Endothelial cell of umbilical vein (primary cell): ENCODE data around the gene YY2. TPM values are rescaled to one million over a fixed set of nuclear protein-coding genes. Genes with fewer than 3 reads are reported as not detected.

Experiments
- BruUV-seq: library from RNA; stranded (reverse); fragments of 400-500 nt; replicated peaks from 2 replicates; lab custom pipeline; 2021; lab: Mats Ljungman, UMichigan
- CTCF ChIA-PET: fragments of 300-600, 350-600 bp; sonication (Branson Sonifier 250); formaldehyde crosslinking; loops from one replicate; lab custom pipeline; 2021; ENCODE audit warnings: antibody characterized with exemption, inconsistent platforms; lab: Charles Lee
- POLR2A ChIA-PET: fragments of 300-600, 350-600 bp; sonication (Branson Sonifier 250); formaldehyde crosslinking; loops from one replicate; lab custom pipeline; 2021; ENCODE audit warnings: antibody characterized with exemption, inconsistent platforms; lab: Charles Lee
- DNase-seq: peaks from one replicate; pipeline ENCODE4 v3.0.0-alpha.2; 2011; ENCODE audit warnings: low read depth, low spot score
- FAIRE-seq: peaks from 2 replicates; lab custom pipeline; 2011; peaks lifted over from hg19 to GRCh38; lab: Jason Lieb, UNC
- H2AFZ ChIP-seq: 2 replicates; pipeline ENCODE4 v1.6.0; 2012; ENCODE audit warnings: low read depth, low read length, control low read depth, inconsistent platforms
- H3K27ac ChIP-seq: 2 replicates; pipeline ENCODE4 v1.5.1; 2011; ENCODE audit warnings: low read depth, mild to moderate bottlenecking, control low read depth, low read length, moderate library complexity; ENCODE audit not compliant: insufficient read depth
- H3K27me3 ChIP-seq, 2 experiments: 2 replicates each; pipeline versions ENCODE4 v1.6.0 to v1.6.1; 2011; ENCODE audit warnings: low read length in 2 of 2, mixed read lengths in 1 of 2; ENCODE audit not compliant: control insufficient read depth in 2 of 2, insufficient read depth in 2 of 2
- H3K36me3 ChIP-seq, 2 experiments: 2 replicates in 1 of 2; 3 replicates in 1 of 2; pipeline ENCODE4 v1.5.1; 2011; ENCODE audit warnings: low read length in 2 of 2, mild to moderate bottlenecking in 1 of 2, moderate library complexity in 1 of 2; ENCODE audit not compliant: control insufficient read depth in 2 of 2, insufficient read depth in 2 of 2; ENCODE audit errors: extremely low read depth in 1 of 2
- H3K4me1 ChIP-seq: 3 replicates; pipeline ENCODE4 v1.5.1; 2011; ENCODE audit warnings: mild to moderate bottlenecking, low read length; ENCODE audit not compliant: control insufficient read depth, insufficient read depth; ENCODE audit errors: extremely low read depth
- H3K4me2 ChIP-seq: 2 replicates; pipeline ENCODE4 v1.6.1; 2011; ENCODE audit warnings: low read length, control low read depth, mixed read lengths; ENCODE audit not compliant: insufficient read depth
- H3K4me3 ChIP-seq, 3 experiments: fragments of 200-600 bp in 1 of 3; sonication (generic), shearing (Covaris generic) in 1 of 3; replicated peaks in 1 of 3; 2 replicates each; pipeline ENCODE4 v1.5.1; 2011 to 2016; ENCODE audit warnings: control low read depth in 3 of 3, low read length in 3 of 3, mild to moderate bottlenecking in 2 of 3, inconsistent platforms in 1 of 3, low read depth in 1 of 3, moderate library complexity in 1 of 3; ENCODE audit not compliant: insufficient read depth in 1 of 3
- H3K79me2 ChIP-seq: 2 replicates; pipeline ENCODE4 v1.6.0; 2012; ENCODE audit warnings: low read length, inconsistent platforms; ENCODE audit not compliant: control insufficient read depth, insufficient read depth
- H3K9ac ChIP-seq: replicated peaks from 2 replicates; pipeline ENCODE3; 2011; ENCODE audit warnings: low read length, control low read depth; ENCODE audit not compliant: insufficient read depth; ENCODE audit errors: extremely low read depth
- H3K9me1 ChIP-seq: replicated peaks from 3 replicates; pipeline ENCODE4 v1.6.0; 2011; ENCODE audit warnings: mild to moderate bottlenecking, low read length; ENCODE audit not compliant: control insufficient read depth, insufficient read depth; ENCODE audit errors: extremely low read depth
- H3K9me3 ChIP-seq: replicated peaks from 2 replicates; pipeline ENCODE4 v1.5.1; 2012; ENCODE audit warnings: low read length, inconsistent platforms; ENCODE audit not compliant: control insufficient read depth, insufficient read depth
- H4K20me1 ChIP-seq: replicated peaks from 2 replicates; pipeline ENCODE3; 2011; ENCODE audit warnings: mild to moderate bottlenecking, low read length; ENCODE audit not compliant: control insufficient read depth, insufficient read depth; ENCODE audit errors: extremely low read depth
- CTCF ChIP-seq, 2 donors: IDR thresholded peaks; 1 replicate in 1 of 2; 2 replicates in 1 of 2; pipeline ENCODE4 v1.5.1; 2011; ENCODE audit warnings: low read length in 2 of 2, mild to moderate bottlenecking in 2 of 2, moderate library complexity in 2 of 2, control low read depth in 1 of 2, inconsistent platforms in 1 of 2, low read depth in 1 of 2; ENCODE audit not compliant: insufficient read depth in 1 of 2; ENCODE audit errors: extremely low read depth in 1 of 2
- EZH2 ChIP-seq: IDR thresholded peaks from 2 replicates; pipeline ENCODE4 v1.6.1; 2012; ENCODE audit warnings: borderline replicate concordance, low read depth, mild to moderate bottlenecking, moderate library complexity, low read length, inconsistent platforms; ENCODE audit not compliant: severe bottlenecking
- FOS ChIP-seq: IDR thresholded peaks from 2 replicates; pipeline ENCODE4 v1.6.1; 2011; ENCODE audit warnings: mild to moderate bottlenecking, low read length, moderate library complexity, borderline replicate concordance; ENCODE audit not compliant: insufficient read depth
- GATA2 ChIP-seq: IDR thresholded peaks from 2 replicates; pipeline ENCODE4 v1.7.0; 2011; ENCODE audit warnings: low read depth, mild to moderate bottlenecking, moderate library complexity, mixed read lengths, low read length; ENCODE audit not compliant: insufficient read length, insufficient read depth
- JUN ChIP-seq: IDR thresholded peaks from 2 replicates; pipeline ENCODE4 v1.6.1; 2011; ENCODE audit warnings: borderline replicate concordance, low read depth; ENCODE audit not compliant: insufficient read length, insufficient read depth
- MAX ChIP-seq: IDR thresholded peaks from 2 replicates; pipeline ENCODE4 v1.6.1; 2011; ENCODE audit not compliant: insufficient read depth, insufficient read length
- MYC ChIP-seq: IDR thresholded peaks from one replicate; pipeline ENCODE4 v1.6.1; 2011; ENCODE audit warnings: mild to moderate bottlenecking, low read depth, low read length
- POLR2A ChIP-seq: IDR thresholded peaks from 2 replicates; pipeline ENCODE4 v1.6.1; 2012; ENCODE audit warnings: low read depth, mild to moderate bottlenecking, control low read depth, low read length
- POLR2AphosphoS5 ChIP-seq: IDR thresholded peaks from 2 replicates; pipeline ENCODE4 v1.6.1; 2012; ENCODE audit warnings: low read depth, mild to moderate bottlenecking, control low read depth, low read length, moderate library complexity; ENCODE audit not compliant: insufficient read depth
- dilution Hi-C: fragments of 300-500 bp; cut with MboI; formaldehyde crosslinking; loops from one replicate; pipeline ENCODE4 v1.15.0; 2019; ENCODE audit warnings: low sequenced_read_pairs; ENCODE audit not compliant: extremely low pct_ligation_motif_present
- intact Hi-C: fragments of 100-400 bp; cut with micrococcal nuclease; formaldehyde crosslinking; loops from one replicate; pipeline ENCODE4 v1.10.0; 2022
- polyA plus RNA-seq, 4 experiments: library from polyadenylated mRNA; depleted of rRNA in 3 of 4; stranded (reverse) in 3 of 4; unstranded in 1 of 4; fragments of >200 nt; gene quantifications; 2 replicates each; pipeline versions ENCODE4 v1.2.1 to v1.2.3, GENCODE V29; 2011 to 2012; ENCODE audit warnings: missing spikeins in 1 of 4
- total RNA-seq: library from RNA; stranded (reverse); gene quantifications from 2 replicates; pipeline ENCODE4 v1.2.3, GENCODE V29; 2021

The YY2 gene
- total and polyA plus RNA-seq, 2 donors (not counting 3 experiments of a cell fraction or from before 2014, with no cell fraction given) = 0.86 to 3.0 TPM

DNA sequence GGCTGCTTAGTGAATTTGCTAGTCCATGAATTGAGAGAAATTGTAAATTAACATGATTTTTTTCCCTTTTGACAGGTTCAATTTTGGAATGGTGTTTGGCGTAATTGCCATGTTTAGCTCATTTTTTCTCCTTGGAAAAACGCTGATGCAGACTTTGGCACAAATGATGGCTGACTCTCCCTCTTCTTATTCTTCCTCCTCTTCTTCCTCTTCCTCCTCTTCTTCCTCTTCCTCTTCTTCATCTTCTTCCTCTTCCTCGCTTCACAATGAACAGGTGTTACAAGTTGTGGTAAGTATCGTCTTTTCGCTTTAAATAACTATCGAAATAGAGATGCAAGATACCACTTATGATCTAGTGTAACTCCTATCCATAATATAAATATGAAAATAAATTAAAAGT, 10.7 kb upstream of the YY2 start:
- POLR2A ChIA-PET = no interaction called here
- DNase-seq (no peak), FAIRE-seq (no peak)

DNA sequence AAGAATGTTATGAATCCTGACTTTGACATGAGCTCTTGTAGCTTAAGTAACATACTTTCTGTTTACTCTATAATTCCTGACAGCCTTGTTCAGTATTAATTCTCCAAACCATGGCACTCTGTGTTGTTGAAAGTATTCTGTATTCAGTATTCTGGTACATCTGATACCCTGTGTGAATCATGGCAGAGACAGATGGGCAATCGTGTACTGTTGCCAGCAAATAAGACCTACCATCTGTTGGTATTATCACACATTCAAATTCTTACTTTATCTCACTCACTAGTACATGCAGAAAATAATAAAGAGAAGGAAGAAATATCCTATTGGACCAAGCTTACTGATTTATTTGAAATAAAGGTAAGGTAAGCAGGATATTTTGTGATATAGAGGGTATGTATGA, 8.4 kb upstream of the YY2 start:
- intact Hi-C loops = no loop called here
- BruUV-seq = no TSS peak
- H3K9me1 ChIP-seq = no peaks in the 10 kb centered on the region
- H3K4me3 ChIP-seq = no peak overlapping the region
- no peak overlapping the region for H3K4me2 ChIP-seq
- no peak overlapping the region for H3K27ac ChIP-seq
- H3K79me2 ChIP-seq = no peaks in the 10 kb centered on the region
- DNase-seq (no peak), FAIRE-seq (no peak)
- POLR2A ChIA-PET = no interaction called here
- H3K9ac ChIP-seq = no peak overlapping the region
- H2AFZ ChIP-seq = no peak overlapping the region
- H3K4me1 ChIP-seq = no peaks in the 10 kb centered on the region
- no peaks in the 10 kb centered on the region for H3K27me3 ChIP-seq
- TF ChIP-seq FOS (no peak), JUN (no peak), POLR2AphosphoS5 (no peak), MYC (no peak), POLR2A (no peak), GATA2 (no peak), CTCF (IDR thresholded peaks at IDR 0.05; ENCODE audit: extremely low read depth in 1 of 2, insufficient read depth in 1 of 2, low read depth in 1 of 2, low read length in 2 of 2) (no peak), EZH2 (no peak), MAX (no peak)
- CTCF ChIA-PET = no interaction called here
- dilution Hi-C loops = no loop called here
- H3K36me3 ChIP-seq = peaks cover 2% of the 10 kb centered on the region in 2 experiments
- no peaks in the 10 kb centered on the region for H4K20me1 ChIP-seq
- no peaks in the 10 kb centered on the region for H3K9me3 ChIP-seq

More for the DNA sequence above, 10.7 kb upstream of the YY2 start:
- peaks cover 13% of the 10 kb centered on the region for H3K79me2 ChIP-seq
- H3K4me1 ChIP-seq = no peaks in the 10 kb centered on the region
- H3K9ac ChIP-seq = no peak overlapping the region
- dilution Hi-C loops (no loop called here), intact Hi-C loops (no loop called here)
- CTCF ChIA-PET = no interaction called here
- H3K27ac ChIP-seq = no peak overlapping the region
- no peaks in the 10 kb centered on the region for H3K9me1 ChIP-seq
- no peaks in the 10 kb centered on the region for H3K27me3 ChIP-seq
- H3K4me3 ChIP-seq = no peak overlapping the region
- H2AFZ ChIP-seq = no peak overlapping the region
- no TSS peak for BruUV-seq
- no peaks in the 10 kb centered on the region for H4K20me1 ChIP-seq
- peaks cover 2% of the 10 kb centered on the region in 2 experiments for H3K36me3 ChIP-seq
- no peak overlapping the region for H3K4me2 ChIP-seq
- TF ChIP-seq POLR2A = no peak
- H3K9me3 ChIP-seq = no peaks in the 10 kb centered on the region
